A549 treated with CORT108297 at 1 μM for 4 hours (cell line): ENCODE results near the gene TSKS. TPM values are rescaled to one million over a fixed set of nuclear protein-coding genes. Genes with fewer than 3 reads are reported as not detected.

Experiments used
- total RNA-seq: library from RNA; stranded (reverse); fragments of 200-300 nt; extraction: Qiagen RNA extraction; gene quantifications from 5 replicates; pipeline ENCODE4 v1.2.3, GENCODE V29; 2022

Gene TSKS
- total RNA-seq = not detected in 5 replicates

DNA sequence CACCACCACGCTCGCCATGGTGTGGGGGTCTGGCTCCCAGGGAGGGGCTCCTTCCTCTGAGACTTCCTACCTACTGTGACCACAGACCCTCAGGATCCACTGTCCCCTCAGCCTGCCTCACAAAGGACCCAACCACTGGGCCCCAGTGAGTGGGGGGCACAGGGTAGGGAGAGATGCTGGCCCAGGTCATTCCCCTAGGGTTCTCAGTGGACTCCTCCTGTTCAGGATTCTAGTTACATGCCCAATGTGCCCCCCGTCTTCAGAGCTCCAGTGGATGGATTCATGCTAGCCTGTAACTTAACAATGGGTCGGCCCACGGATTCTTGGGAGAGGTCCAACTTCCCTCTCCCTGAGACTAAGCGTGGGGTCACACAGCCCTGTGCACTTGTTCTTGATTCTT is at the start of gene TSKS:
Gene TSKS (minus strand): TSS at position 77 of the 400 bp plus-strand sequence. CDS start 59 bp downstream, at position 18.

DNA sequence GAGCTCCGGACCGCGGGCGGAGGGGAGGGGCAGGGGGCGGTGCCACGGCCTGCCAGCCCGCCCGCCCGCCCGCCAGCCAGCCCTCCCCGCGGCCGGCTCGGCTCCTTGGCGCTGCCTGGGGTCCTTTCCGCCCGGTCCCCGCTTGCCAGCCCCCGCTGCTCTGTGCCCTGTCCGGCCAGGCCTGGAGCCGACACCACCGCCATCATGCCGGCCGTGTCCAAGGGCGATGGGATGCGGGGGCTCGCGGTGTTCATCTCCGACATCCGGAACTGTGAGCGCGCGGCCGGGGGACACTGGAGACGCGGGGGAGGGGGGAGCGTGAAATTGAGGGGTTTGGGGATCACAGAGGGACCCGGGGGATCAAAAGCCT is 3.8 kb upstream of the TSKS start, which contains the start of gene AP2A1:
Gene AP2A1 (plus strand): TSS at position 72 of the 370 bp plus-strand sequence. CDS start 133 bp downstream, at position 205.

DNA sequence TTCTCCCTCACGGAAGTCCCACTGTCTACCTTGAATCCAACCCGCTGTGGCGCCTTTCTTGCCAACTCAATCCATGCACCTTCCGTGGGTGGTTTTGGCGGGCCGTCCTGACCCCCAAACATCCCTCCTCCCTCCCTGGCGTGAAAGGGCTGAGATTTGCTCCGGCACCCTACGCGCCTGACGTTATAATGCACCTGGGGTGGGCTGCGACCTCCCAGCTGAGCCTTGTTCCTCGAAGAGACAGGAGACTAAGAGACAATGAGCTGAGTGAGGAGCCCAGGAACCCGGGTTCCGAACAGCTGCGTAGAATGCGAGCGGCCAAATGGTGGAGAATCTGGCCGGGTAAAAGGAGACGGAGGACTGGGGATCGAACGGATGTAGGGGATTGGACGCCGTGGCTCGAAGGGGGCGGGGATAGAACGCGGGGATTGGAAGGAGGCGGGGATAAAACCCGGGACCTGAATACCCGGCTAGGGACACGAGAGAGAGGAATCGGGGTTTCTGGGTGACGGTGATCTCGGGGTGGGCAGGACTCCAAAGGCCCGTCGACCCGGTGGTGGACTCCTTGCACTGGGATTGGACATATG is 72.4 kb downstream of the TSKS start, which contains the start of gene CPT1C:
Gene CPT1C (plus strand): TSS at position 461 of the 587 bp plus-strand sequence. CDS start 1,137 bp downstream, outside the sequence.

Other genes with a start within 250 kb of the TSKS start
- gene RCN3, start 235.3 kb downstream of the TSKS start, total RNA-seq = 1.6 to 2.7 TPM (median 1.8 TPM) in 5 replicates
- 85.6 to 111 TPM (median 104 TPM) in 5 replicates for gene NOSIP, start 182.8 kb downstream of the TSKS start, total RNA-seq
- gene PRRG2, start 182.0 kb downstream of the TSKS start, total RNA-seq = 0.45 to 1.1 TPM (median 0.81 TPM) in 5 replicates
- gene PRR12, start 172.1 kb downstream of the TSKS start, total RNA-seq = 23.7 to 33.6 TPM (median 31.9 TPM) in 5 replicates
- 89.9 to 139 TPM (median 135 TPM) in 5 replicates for gene RRAS, start 123.2 kb downstream of the TSKS start, total RNA-seq
- 45.2 to 75.9 TPM (median 67.4 TPM) in 5 replicates for gene SCAF1, start 121.1 kb downstream of the TSKS start, total RNA-seq
- gene IRF3, start 97.4 kb downstream of the TSKS start, total RNA-seq = 102 to 117 TPM (median 111 TPM) in 5 replicates
- gene BCL2L12, start 97.4 kb downstream of the TSKS start, total RNA-seq = 56.3 to 78.7 TPM (median 72.9 TPM) in 5 replicates
- 387 to 457 TPM (median 414 TPM) in 5 replicates for gene PRMT1, start 86.0 kb downstream of the TSKS start, total RNA-seq
- 3.4 to 6.5 TPM (median 6.0 TPM) in 5 replicates for gene ADM5, start 73.7 kb downstream of the TSKS start, total RNA-seq
- gene CPT1C, start 72.2 kb downstream of the TSKS start, total RNA-seq = 12.0 to 15.0 TPM (median 12.8 TPM) in 5 replicates
- gene AP2A1, start 3.7 kb upstream of the TSKS start, total RNA-seq = 40.6 to 58.3 TPM (median 56.1 TPM) in 5 replicates
- gene FUZ, start 50.0 kb upstream of the TSKS start, total RNA-seq = 12.8 to 15.6 TPM (median 15.3 TPM) in 5 replicates
- 45.5 to 76.6 TPM (median 69.6 TPM) in 5 replicates for gene MED25, start 55.0 kb upstream of the TSKS start, total RNA-seq
- 106 to 161 TPM (median 152 TPM) in 5 replicates for gene PTOV1, start 87.9 kb upstream of the TSKS start, total RNA-seq
- 40.8 to 62.1 TPM (median 54.2 TPM) in 5 replicates for gene PNKP, start 104.3 kb upstream of the TSKS start, total RNA-seq
- gene AKT1S1, start 114.0 kb upstream of the TSKS start, total RNA-seq = 66.3 to 120 TPM (median 113 TPM) in 5 replicates
- 20.1 to 24.1 TPM (median 23.8 TPM) in 5 replicates for gene TBC1D17, start 114.4 kb upstream of the TSKS start, total RNA-seq
- 0.61 to 1.2 TPM (median 0.96 TPM) in 5 replicates for gene IL4I1, start 133.6 kb upstream of the TSKS start, total RNA-seq
- gene ATF5, start 165.9 kb upstream of the TSKS start, total RNA-seq = 47.9 to 57.1 TPM (median 54.0 TPM) in 5 replicates
- gene NUP62, start 166.2 kb upstream of the TSKS start, total RNA-seq = 74.2 to 98.4 TPM (median 95.7 TPM) in 5 replicates
- not detected in 5 replicates for gene SIGLEC11, start 197.9 kb upstream of the TSKS start, total RNA-seq